HG03460 (cell line): Measurements from ENCODE around the gene ID2.

Experiments used
- ATAC-seq: cut with Tn5 transposase; IDR thresholded peaks from one replicate; pipeline ENCODE4 v1.9.1; 2021; ENCODE audit not compliant: unreplicated experiment

Gene ID2

GRCh38 chr2:8647462-8647857 is 34.4 kb upstream of the ID2 start:
- ATAC-seq: no peak

DNA sequence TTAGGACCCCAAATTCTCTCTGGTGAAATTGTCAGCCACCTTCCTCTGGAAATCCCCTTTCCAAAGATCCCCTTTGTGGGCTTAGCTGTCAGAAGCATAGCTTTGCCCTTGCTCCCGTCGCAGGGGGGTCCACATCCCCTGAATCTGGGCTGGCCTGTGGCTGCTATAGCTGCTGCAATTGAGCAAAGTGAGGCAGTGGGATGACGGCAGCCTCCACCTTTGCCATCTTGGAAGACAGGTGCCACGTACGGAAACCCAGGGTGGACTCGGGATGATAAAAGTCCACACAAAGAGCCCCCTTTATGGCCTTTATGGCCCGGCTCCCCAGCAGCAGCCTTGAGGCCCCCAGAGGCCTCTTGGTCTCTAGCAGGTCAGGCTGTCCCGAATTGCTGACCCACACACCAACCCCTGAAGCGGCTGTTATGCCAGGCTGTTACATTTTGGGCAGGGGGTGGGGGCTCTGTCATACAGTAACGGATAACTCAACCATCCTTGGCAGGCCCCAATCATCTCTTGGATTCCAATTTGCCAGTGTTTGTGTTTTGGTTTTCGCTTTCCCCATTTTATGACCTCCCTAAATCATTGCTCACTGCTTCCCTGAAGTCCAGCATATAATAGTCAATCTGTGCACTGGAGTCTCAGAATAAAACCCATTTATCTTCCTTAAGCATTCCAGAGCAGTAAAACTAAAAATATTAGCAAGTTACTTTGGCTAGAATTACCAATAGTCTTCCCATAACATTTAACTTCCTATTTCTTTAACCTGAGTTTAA is 33.2 kb upstream of the ID2 start:
- ATAC-seq: no peak

- no peak for ATAC-seq
Observed at GRCh38 chr2:8649718-8650117, 32.1 kb upstream of the ID2 start.

DNA sequence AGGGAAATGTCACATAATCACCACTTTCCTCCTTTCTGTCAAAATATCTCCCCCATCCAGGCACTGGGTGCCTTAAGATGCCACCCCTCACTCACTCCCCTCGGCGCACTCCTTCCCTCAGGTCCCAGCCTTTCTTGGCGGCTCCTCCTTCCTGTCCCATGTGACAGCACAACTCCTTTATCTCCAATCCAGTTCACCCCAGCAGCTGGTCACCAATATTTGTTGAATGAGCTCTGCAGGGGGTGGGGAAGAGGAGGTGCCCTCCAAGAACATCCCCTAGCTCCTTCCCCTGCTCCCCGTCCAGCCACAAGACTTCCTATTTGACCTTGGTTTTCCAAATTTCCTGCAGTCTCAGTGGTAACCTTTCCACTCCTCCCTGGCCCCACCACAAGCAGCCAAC is 31.6 kb upstream of the ID2 start:
- no peak for ATAC-seq

GRCh38 chr2:8652774-8653426 is 29.0 kb upstream of the ID2 start:
- ATAC-seq: no peak

GRCh38 chr2:8653485-8653884 is 28.4 kb upstream of the ID2 start:
- ATAC-seq: peak; percentile 63

DNA sequence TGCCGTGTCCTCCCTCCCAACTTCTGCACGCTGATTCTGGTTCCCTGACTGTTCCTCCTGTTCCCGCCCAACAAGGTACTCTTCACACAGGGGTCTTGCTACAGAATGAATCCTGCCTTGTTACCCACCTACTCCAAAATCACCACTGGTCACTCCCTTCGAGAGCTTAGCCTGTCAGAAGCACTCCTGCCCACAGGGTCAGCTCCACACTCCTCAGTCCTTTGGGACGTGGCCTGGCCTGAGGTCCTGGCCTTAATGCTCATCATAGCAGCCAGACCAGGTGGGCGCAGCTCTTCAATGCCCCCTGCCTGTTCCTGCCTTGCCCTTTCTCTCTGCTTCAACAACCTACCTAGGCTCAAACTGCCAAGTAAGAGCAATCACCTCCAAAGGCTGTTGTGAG is 27.8 kb upstream of the ID2 start:
- no peak for ATAC-seq

GRCh38 chr2:8654483-8654882 is 27.4 kb upstream of the ID2 start:
- ATAC-seq: no peak

GRCh38 chr2:8656160-8656641 is 25.7 kb upstream of the ID2 start:
- no peak for ATAC-seq

GRCh38 chr2:8656811-8657210 is 25.0 kb upstream of the ID2 start:
- no peak for ATAC-seq

- ATAC-seq: no peak
Observed at GRCh38 chr2:8657423-8658062, 24.3 kb upstream of the ID2 start.

GRCh38 chr2:8658064-8658862 is 23.6 kb upstream of the ID2 start:
- no peak for ATAC-seq

DNA sequence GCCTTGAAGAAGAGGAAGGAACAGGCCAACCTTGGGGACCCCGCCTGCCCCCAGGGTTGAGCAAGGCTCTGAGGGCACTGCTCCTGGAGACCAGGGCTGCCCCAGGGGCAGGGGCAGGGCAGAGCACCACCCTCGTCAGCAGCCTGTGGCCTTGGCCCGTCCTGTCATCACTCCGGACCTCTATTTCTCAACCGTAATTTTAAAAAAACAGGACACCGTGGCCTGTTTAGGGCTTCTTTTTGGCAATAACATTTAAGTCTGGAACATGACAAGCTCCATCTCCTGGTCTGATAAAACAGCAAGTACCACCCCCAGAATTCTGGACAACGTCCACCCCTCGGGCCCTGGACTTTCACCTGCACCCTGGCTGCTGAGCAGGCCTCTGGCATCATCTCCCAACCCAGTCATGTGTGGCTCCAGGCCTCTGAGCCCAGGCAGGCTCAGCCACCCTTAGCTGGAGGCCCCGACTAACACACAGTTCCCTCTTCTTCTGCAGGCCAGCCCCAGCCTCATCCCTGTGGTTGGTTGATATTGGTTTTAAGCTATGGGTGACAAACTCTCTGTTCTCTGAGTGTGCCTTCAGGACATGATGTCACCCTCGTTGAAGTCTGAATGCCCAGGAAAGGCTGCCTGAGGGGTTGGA is 22.6 kb upstream of the ID2 start:
- no peak for ATAC-seq

- ATAC-seq: no peak
Observed at GRCh38 chr2:8659735-8660492, 21.9 kb upstream of the ID2 start.

GRCh38 chr2:8661235-8661634 is 20.6 kb upstream of the ID2 start:
- ATAC-seq: no peak

GRCh38 chr2:8661736-8662135 is 20.1 kb upstream of the ID2 start:
- no peak for ATAC-seq

GRCh38 chr2:8662239-8662879 is 19.5 kb upstream of the ID2 start:
- ATAC-seq: no peak

GRCh38 chr2:8663997-8664396 is 17.9 kb upstream of the ID2 start:
- no peak for ATAC-seq

DNA sequence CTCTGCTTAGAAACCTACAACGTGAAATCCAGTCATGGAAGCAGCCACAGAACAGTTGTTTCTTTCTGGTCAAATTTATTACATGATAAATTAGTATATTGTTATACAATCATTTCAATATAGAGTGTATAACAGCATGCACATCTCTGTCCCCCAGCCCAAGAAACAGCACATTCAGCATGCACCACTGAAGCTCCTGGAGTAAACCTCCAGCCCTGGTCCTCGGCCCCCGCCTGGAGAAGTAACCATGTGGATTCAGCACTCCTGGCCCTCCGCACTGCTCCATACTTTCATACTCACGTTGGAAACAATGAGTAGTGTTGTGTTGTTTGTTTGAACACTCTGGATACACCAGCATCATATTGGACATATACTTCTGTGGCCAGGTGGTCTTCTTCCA is 15.3 kb upstream of the ID2 start:
- ATAC-seq: no peak
